ENCODE results near the gene CPNE7. TPM values are rescaled to one million over a fixed set of nuclear protein-coding genes. Genes with fewer than 3 reads are reported as not detected.

Gene CPNE7
- total and polyA plus RNA-seq, 8 donors = 0.92 to 6.2 (median 1.8) TPM; not detected in 1

- no peak for TF ChIP-seq POLR2AphosphoS5 (IDR thresholded peaks at IDR 0.05)
- H3K36me3 ChIP-seq = no peaks in the 10 kb centered on the region
- no peak for DNase-seq
- no peaks in the 10 kb centered on the region for H3K9me3 ChIP-seq
- peaks cover 0 to 42% (median 5%) of the 10 kb centered on the region in 3 donors for H3K27me3 ChIP-seq
- no peak overlapping the region for H3K4me3 ChIP-seq
- 60 to 69% (median 62%) methylated on average over 3 to 5 of the region's 5 CpGs for WGBS, 5 donors
- peaks cover 0 to 15% (median 10%) of the 10 kb centered on the region in 4 donors for H3K4me1 ChIP-seq
- intact Hi-C loops (cut with DNase I; ENCODE audit: low total_unique reads) = no loop called here
- no peak overlapping the region for H3K27ac ChIP-seq
These were observed 27.5 kb downstream of the CPNE7 start for GRCh38 chr16:89602952-89603590.

DNA sequence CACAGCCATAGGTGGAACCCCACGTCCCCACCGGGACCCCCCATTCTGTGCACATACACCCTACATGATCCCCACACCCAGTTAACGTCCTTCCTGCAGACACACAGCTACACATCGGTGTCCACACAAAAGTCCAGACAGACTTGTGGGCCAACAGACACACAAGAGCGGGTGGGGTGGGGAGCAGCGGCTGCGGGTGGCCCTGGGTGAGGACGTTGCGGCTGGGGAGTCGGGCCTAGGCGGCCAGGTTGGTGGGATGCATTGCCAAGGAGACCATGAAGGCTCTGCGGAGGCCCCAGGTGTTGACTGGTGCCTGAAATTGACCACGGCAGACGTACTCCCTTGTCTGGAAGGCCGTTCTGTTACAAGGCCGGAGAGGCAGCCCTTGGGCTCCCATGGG lies 29.2 kb downstream of the CPNE7 start:
- WGBS, 5 donors = 82 to 91% (median 86%) methylated on average over 15 to 16 of the region's 16 CpGs
- TF ChIP-seq POLR2AphosphoS5 (IDR thresholded peaks at IDR 0.05) = no peak
- TF ChIP-seq POLR2A (IDR thresholded peaks at IDR 0.05) = no peak
- TF ChIP-seq EP300 (IDR thresholded peaks at IDR 0.05) = no peak
- TF ChIP-seq CTCF (IDR thresholded peaks at IDR 0.05) = no peak
- intact Hi-C loops (cut with DNase I; ENCODE audit: low total_unique reads) = no loop called here
- Histone ChIP-seq H3K4me3 (no peak overlapping the region), H3K4me1 (peaks cover 0 to 15% (median 10%) of the 10 kb centered on the region in 4 donors), H3K36me3 (no peaks in the 10 kb centered on the region), H3K9me3 (no peaks in the 10 kb centered on the region), H3K27me3 (peaks cover 0 to 45% (median 5%) of the 10 kb centered on the region in 3 donors), H3K27ac (no peak overlapping the region)
- DNase-seq = no peak

- Histone ChIP-seq H3K36me3 (no peaks in the 10 kb centered on the region), H3K4me3 (no peak overlapping the region), H3K4me1 (peaks cover 0 to 15% (median 10%) of the 10 kb centered on the region in 4 donors), H3K27ac (no peak overlapping the region), H3K27me3 (peaks cover 0 to 45% (median 5%) of the 10 kb centered on the region in 3 donors), H3K9me3 (no peaks in the 10 kb centered on the region)
- no peak for TF ChIP-seq EP300 (IDR thresholded peaks at IDR 0.05)
- no peak for TF ChIP-seq POLR2AphosphoS5 (IDR thresholded peaks at IDR 0.05)
- no peak for TF ChIP-seq POLR2A (IDR thresholded peaks at IDR 0.05)
- no peak for TF ChIP-seq CTCF (IDR thresholded peaks at IDR 0.05)
- intact Hi-C loops (cut with DNase I; ENCODE audit: low total_unique reads) = no loop called here
- DNase-seq = no peak
- WGBS, 5 donors = 83 to 91% (median 88%) methylated on average over 16 to 34 of the region's 34 CpGs
These were observed 29.8 kb downstream of the CPNE7 start for GRCh38 chr16:89605186-89605970.

- DNase-seq = no peak
- H3K4me1 ChIP-seq = peaks cover 0 to 15% (median 10%) of the 10 kb centered on the region in 4 donors
- H3K27me3 ChIP-seq = peaks cover 0 to 45% (median 5%) of the 10 kb centered on the region in 3 donors
- H3K4me3 ChIP-seq = no peak overlapping the region
- TF ChIP-seq POLR2AphosphoS5 (IDR thresholded peaks at IDR 0.05) (no peak), POLR2A (IDR thresholded peaks at IDR 0.05) (no peak), EP300 (IDR thresholded peaks at IDR 0.05) (no peak), CTCF (IDR thresholded peaks at IDR 0.05) (no peak)
- H3K27ac ChIP-seq = no peak overlapping the region
- H3K9me3 ChIP-seq = no peaks in the 10 kb centered on the region
- 79 to 98% (median 88%) methylated on average over 4 to 9 of the region's 9 CpGs for WGBS, 5 donors
- intact Hi-C loops (cut with DNase I; ENCODE audit: low total_unique reads) = no loop called here
- H3K36me3 ChIP-seq = no peaks in the 10 kb centered on the region
These were observed 30.4 kb downstream of the CPNE7 start for GRCh38 chr16:89606006-89606405.
